ENCODE data around the gene CDK1.

The CDK1 gene

DNA sequence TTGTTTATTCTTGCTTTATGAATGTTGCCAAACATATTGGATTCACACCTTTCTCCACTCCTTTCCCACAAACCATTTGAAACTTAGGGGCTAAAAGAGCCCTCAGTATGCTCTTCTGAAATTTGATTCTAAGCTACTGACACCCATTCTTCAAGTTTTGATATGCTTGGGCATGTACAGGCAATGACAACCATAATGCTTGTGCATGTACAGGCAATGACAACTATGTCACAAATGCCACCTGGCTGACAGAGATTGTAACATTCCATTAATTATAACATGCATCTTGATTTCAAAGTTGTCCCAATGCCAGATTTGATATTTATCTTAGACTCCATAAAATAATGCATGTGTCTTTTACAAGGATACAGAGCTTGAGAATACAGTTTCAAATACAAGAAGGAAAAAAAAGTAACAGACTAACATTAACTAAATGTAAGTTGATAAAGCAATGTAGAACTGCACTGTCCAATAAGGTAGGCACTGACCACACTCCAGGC lies 17.5 kb upstream of the CDK1 start:
- no peak for DNase-seq

GRCh38 chr10:60762554-60762953 lies 15.7 kb upstream of the CDK1 start:
- DNase-seq: no peak
- Histone ChIP-seq H3K27ac (no peak overlapping the region), H3K4me3 (ENCODE audit: low read depth, low read length) (no peak overlapping the region)

More for the DNA sequence above, 17.5 kb upstream of the CDK1 start:
- Histone ChIP-seq H3K27ac (no peak overlapping the region), H3K36me3 (no peaks in the 10 kb centered on the region), H3K4me3 (ENCODE audit: low read depth, low read length) (no peak overlapping the region), H3K27me3 (ENCODE audit: insufficient read depth, low read depth, severe bottlenecking) (no peaks in the 10 kb centered on the region), H3K9me3 (ENCODE audit: severe bottlenecking) (no peaks in the 10 kb centered on the region)
- no peak for TF ChIP-seq CTCF (IDR thresholded peaks at IDR 0.05; ENCODE audit: low read depth, low read length)

GRCh38 chr10:60767424-60767823 lies 10.9 kb upstream of the CDK1 start:
- H3K36me3 ChIP-seq: no peaks in the 10 kb centered on the region
- no peak for DNase-seq
- H3K4me3 ChIP-seq (ENCODE audit: low read depth, low read length): no peak overlapping the region
- no peaks in the 10 kb centered on the region for H3K9me3 ChIP-seq (ENCODE audit: severe bottlenecking)
- H3K27me3 ChIP-seq (ENCODE audit: insufficient read depth, low read depth, severe bottlenecking): no peaks in the 10 kb centered on the region
- no peak for TF ChIP-seq CTCF (IDR thresholded peaks at IDR 0.05; ENCODE audit: low read depth, low read length)
- H3K27ac ChIP-seq: no peak overlapping the region

More at GRCh38 chr10:60762554-60762953, 15.7 kb upstream of the CDK1 start:
- Histone ChIP-seq H3K9me3 (ENCODE audit: severe bottlenecking) (no peaks in the 10 kb centered on the region), H3K27me3 (ENCODE audit: insufficient read depth, low read depth, severe bottlenecking) (no peaks in the 10 kb centered on the region), H3K36me3 (no peaks in the 10 kb centered on the region)
- TF ChIP-seq CTCF (IDR thresholded peaks at IDR 0.05; ENCODE audit: low read depth, low read length): no peak

- TF ChIP-seq CTCF (IDR thresholded peaks at IDR 0.05; ENCODE audit: low read depth, low read length): no peak
- no peaks in the 10 kb centered on the region for H3K9me3 ChIP-seq (ENCODE audit: severe bottlenecking)
- H3K36me3 ChIP-seq: no peaks in the 10 kb centered on the region
- H3K27me3 ChIP-seq (ENCODE audit: insufficient read depth, low read depth, severe bottlenecking): no peaks in the 10 kb centered on the region
- H3K27ac ChIP-seq: no peak overlapping the region
- no peak for DNase-seq
- no peak overlapping the region for H3K4me3 ChIP-seq (ENCODE audit: low read depth, low read length)
Observed at GRCh38 chr10:60769406-60769805, 8.9 kb upstream of the CDK1 start.

GRCh38 chr10:60777696-60778213 lies 523 bp upstream of the CDK1 start:
- Histone ChIP-seq H3K36me3 (peaks cover 32% of the 10 kb centered on the region), H3K27me3 (ENCODE audit: insufficient read depth, low read depth, severe bottlenecking) (no peaks in the 10 kb centered on the region), H3K9me3 (ENCODE audit: severe bottlenecking) (no peaks in the 10 kb centered on the region), H3K4me3 (ENCODE audit: low read depth, low read length) (peak overlapping the region; percentile 96), H3K27ac (peak overlapping the region; percentile 97)
- no peak for DNase-seq
- TF ChIP-seq CTCF (IDR thresholded peaks at IDR 0.05; ENCODE audit: low read depth, low read length): no peak

Measured in WERI-Rb-1 (cell line).